ENCODE data around the gene CRIM1. TPM values are rescaled to one million over a fixed set of nuclear protein-coding genes. Genes with fewer than 3 reads are reported as not detected.

The CRIM1 gene
- total and polyA plus RNA-seq, 2 of the 8 experiments (the other 6 are each of a cell fraction or from before 2014, with no cell fraction given) = 9.4 to 28.4 TPM

GRCh38 chr2:36406296-36406695 is 50.7 kb downstream of the CRIM1 start (continued):
- TF ChIP-seq ATF2 (IDR thresholded peaks at IDR 0.05; ENCODE audit: low read length) (no peak), TEAD4 (IDR thresholded peaks at IDR 0.05; ENCODE audit: low read depth, low read length) (no peak), ZNF274 (IDR thresholded peaks at IDR 0.05; ENCODE audit: borderline replicate concordance, extremely low read depth, low read length) (no peak), SAP30 (IDR thresholded peaks at IDR 0.05; ENCODE audit: insufficient read depth, insufficient replicate concordance, low read length) (no peak), CTCF (IDR thresholded peaks at IDR 0.05; ENCODE audit: control extremely low read depth in 1 of 3, insufficient read depth in 1 of 3, low read depth in 1 of 3, low read length in 3 of 3) (no peak), NANOG (IDR thresholded peaks at IDR 0.05; ENCODE audit: insufficient read depth, low read depth, low read length, poor library complexity, severe bottlenecking) (no peak)
